NCI-H1930 (cell line): ENCODE measurements around the gene SERPINF2.
"Not testable (repeated sequence)": the region's sequence is repeated elsewhere in the genome, so short reads cannot be mapped to it uniquely, and the experiment has no call there.

Experiments used
- DNase-seq, 2 experiments: peaks; one replicate each; lab custom pipeline; 2025; lab: John Stamatoyannopoulos, UW

SERPINF2 gene

GRCh38 chr17:1789936-1790335 lies 47.3 kb downstream of the SERPINF2 start:
- no peak for DNase-seq

- no peak for DNase-seq
Measured at GRCh38 chr17:1792495-1793446, 50.1 kb downstream of the SERPINF2 start.

GRCh38 chr17:1793447-1793806 lies 50.8 kb downstream of the SERPINF2 start:
- no peak for DNase-seq

GRCh38 chr17:1796800-1797199 lies 54.1 kb downstream of the SERPINF2 start:
- DNase-seq = no peak

- no peak for DNase-seq
Measured at GRCh38 chr17:1797323-1797722, 54.7 kb downstream of the SERPINF2 start.

- not testable (repeated sequence) for DNase-seq
Measured at GRCh38 chr17:1797846-1798245, 55.2 kb downstream of the SERPINF2 start.

GRCh38 chr17:1800240-1800639 lies 57.6 kb downstream of the SERPINF2 start:
- no peak for DNase-seq

- DNase-seq = no peak
Measured at GRCh38 chr17:1800712-1801111, 58.0 kb downstream of the SERPINF2 start.

GRCh38 chr17:1802429-1802828 lies 59.8 kb downstream of the SERPINF2 start:
- no peak for DNase-seq

GRCh38 chr17:1803280-1803679 lies 60.6 kb downstream of the SERPINF2 start:
- no peak for DNase-seq
